Activated CD8-positive, alpha-beta memory T cell treated with anti-CD3 and anti-CD28 coated beads for 1 hour (primary cell): ENCODE results near the gene RELN.

Experiments used
- DNase-seq, 2 donors: peaks; one replicate each; pipeline ENCODE4 v3.0.0-alpha.2; 2020; ENCODE audit warnings: low read depth in 1 of 2; ENCODE audit errors: extremely low read depth in 1 of 2

The RELN gene

GRCh38 chr7:103651593-103652377 lies 337.7 kb downstream of the RELN start:
- no peak for DNase-seq

GRCh38 chr7:103649052-103649451 lies 340.4 kb downstream of the RELN start:
- DNase-seq, result no peak

- no peak for DNase-seq
These were observed 341.3 kb downstream of the RELN start for GRCh38 chr7:103648135-103648534.

DNA sequence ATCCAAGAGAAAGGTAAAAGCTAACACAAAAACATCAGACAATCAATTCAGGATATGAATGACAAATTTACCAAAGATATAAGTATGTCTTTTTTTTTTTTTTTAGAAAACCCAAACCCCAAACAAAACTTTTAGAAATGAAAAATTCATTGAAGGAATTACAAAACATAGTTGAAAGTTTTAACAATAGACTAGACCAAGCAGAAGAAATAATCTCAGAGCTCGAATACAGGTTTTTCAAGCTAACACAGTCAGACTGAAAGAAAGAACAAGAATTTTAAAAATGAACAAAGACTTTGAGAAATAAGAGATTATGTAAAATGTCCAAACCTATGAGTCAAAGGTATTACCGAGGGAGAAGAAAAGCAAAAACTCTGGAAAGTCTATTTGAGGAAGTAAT lies 345.1 kb downstream of the RELN start:
- no peak for DNase-seq

DNA sequence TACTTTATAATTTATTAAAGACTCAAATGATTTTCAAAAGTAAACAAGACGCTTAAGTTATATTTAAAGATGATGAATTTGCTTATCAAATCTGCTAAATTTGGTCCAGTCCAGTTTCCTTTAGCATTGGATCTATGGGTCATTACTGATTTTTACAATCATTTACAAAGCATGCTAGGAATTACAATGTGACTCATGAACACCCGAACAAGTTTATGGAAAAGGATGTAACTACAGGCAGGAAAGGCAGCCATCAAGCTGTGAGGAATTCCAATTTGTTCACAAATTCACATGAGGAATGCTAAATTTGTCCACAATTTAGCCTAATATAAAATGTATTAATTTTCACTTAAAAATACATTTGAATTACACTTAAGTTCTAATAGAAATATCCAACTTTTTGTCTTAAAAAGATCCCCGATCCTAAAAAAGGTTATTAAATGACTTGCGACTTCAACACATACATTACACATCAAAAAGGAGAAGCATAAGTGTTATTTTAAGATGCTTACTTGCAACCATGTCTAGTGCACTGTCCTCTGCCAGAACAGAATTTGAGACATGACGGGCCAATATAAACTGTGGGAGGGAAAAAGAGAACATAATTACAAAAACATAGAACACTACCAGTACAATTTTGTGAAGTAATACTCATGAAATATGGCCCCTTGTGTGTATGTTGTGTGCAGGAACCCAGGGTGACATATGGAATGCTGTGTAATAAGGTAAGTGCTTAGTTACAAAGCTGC lies 349.3 kb downstream of the RELN start:
- DNase-seq, result no peak

GRCh38 chr7:103637726-103638125 lies 351.7 kb downstream of the RELN start:
- no peak for DNase-seq

- DNase-seq, result no peak
These were observed 352.4 kb downstream of the RELN start for GRCh38 chr7:103637094-103637493.

GRCh38 chr7:103636153-103636552 lies 353.3 kb downstream of the RELN start:
- DNase-seq, result no peak

GRCh38 chr7:103632972-103633371 lies 356.5 kb downstream of the RELN start:
- DNase-seq, result no peak

- DNase-seq, result no peak
These were observed 357.3 kb downstream of the RELN start for GRCh38 chr7:103632005-103632639.

- DNase-seq, result no peak
These were observed 359.1 kb downstream of the RELN start for GRCh38 chr7:103630318-103630717.

DNA sequence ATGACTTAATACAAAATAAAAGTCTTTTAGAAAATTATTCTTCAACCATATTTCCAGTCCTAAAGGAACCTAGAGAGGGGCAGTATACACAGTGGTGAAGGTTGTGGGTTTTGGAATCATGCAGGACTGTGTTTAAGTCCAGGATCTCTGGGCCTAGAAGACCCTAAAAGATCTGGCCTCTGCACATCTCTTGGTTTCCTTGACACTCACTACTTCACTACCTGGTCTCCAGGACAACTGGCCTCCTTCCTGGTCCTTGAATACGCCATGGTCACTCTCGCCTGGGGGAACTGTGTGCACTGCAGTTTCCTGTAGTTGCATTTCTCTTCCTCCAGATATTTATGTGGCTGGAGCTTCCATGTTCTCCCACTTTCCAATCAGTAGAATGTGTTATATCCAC lies 360.7 kb downstream of the RELN start:
- DNase-seq, result no peak

DNA sequence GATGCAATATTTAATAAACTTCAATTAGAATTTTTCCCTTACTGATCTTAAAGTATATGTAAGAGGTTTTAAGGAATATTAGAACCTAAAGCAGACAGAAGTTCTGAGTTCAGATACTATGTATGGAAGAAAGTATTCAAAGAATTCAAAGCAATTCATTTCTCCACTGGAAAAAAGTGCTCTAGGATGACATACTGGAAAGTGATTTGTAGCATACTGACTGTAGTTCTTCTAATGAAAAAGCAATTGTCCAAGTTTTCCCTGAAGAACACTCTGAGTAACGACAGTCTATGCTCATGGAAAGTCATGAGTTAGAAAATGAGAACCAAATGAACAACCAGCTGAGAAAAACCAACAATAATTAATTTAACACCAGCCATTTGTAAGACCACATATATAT lies 362.7 kb downstream of the RELN start:
- no peak for DNase-seq

GRCh38 chr7:103622274-103622673 lies 367.2 kb downstream of the RELN start:
- no peak for DNase-seq

GRCh38 chr7:103613655-103614642 lies 375.5 kb downstream of the RELN start:
- DNase-seq, result no peak

DNA sequence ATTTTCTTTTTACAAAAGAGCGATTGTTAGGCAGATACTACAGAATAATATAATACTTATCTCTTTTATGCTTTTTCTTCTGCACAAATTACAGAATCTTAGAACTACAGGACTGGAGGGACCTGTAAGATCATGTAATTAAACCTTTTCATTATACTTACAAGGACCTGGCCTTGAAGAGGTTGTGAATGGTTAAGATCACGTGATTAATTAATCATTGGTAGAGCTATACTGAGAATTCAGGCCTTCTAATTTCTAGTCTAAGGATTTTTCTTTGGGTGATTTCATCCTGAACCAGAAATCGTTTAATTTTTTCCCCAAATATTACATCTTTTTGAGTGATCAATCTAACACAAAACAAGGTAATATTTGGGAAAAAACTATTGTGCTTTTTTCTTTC lies 379.7 kb downstream of the RELN start:
- DNase-seq, result no peak

GRCh38 chr7:103605640-103606039 lies 383.8 kb downstream of the RELN start:
- DNase-seq, result no peak

- no peak for DNase-seq
These were observed 391.0 kb downstream of the RELN start for GRCh38 chr7:103598326-103598905.

- no peak for DNase-seq
These were observed 391.9 kb downstream of the RELN start for GRCh38 chr7:103597606-103598005.

DNA sequence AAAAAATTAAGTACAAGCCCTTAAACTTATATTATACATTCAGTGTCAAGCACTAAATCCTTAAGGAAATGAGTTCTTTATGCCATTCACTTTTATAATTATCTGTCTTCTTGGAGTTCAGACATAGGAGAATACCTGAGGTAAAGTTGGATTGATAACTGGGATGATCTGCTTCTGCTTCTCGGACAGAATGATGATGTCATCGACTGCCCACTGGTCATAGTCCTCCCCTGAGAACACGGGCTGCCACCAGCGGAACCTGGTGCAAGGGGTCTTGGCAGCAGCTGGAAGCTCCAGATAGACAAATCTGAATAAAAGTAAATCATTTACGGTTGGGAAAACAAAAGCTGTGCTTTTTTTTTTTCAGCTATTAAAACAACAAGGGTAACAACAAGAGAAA lies 395.3 kb downstream of the RELN start:
- no peak for DNase-seq
